ENCODE results near the gene LRRC46. TPM values are rescaled to one million over a fixed set of nuclear protein-coding genes. Genes with fewer than 3 reads are reported as not detected.

LRRC46 gene
- total and polyA plus RNA-seq, 9 of the 15 experiments (the other 6 are each of a cell fraction or from before 2014, with no cell fraction given), result 0.39 to 1.4 (median 0.53) TPM; not detected in 1

DNA sequence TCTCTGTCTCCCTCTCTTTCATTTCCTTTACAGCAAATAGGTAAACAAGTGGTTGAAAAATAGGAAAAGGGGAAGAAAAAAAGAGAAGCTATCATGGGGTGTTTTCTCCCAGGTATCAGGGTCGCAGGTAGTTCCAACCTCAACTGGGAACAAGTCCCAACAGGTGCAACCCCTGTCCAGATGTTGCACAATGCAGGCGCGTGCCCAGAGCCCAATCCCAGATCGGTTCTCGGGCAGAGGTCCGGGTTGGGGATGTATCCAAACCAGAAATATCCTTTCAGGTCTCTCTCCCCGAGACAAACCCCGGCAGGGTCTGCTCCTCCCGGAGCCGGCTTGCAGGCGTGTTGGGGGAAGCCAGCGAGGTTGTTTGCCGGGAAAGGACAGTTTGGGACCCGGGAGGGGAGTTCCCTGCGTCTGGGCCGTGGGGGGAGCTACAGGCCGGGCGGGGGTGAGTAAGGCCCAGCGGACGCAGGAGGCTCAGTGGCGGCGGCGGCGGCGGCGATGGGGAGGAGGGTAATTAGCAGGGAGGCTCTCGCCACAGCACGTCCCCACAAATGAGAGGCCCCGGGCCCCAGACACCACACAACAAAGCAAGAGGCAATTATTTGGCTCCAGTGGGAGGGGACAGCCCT lies 40.7 kb downstream of the LRRC46 start:
- Histone ChIP-seq H2AFZ (ENCODE audit: low read depth, low read length) (no peak overlapping the region), H3K9me1 (ENCODE audit: control insufficient read depth, insufficient read depth, low read length) (no peaks in the 10 kb centered on the region), H3K4me3 (no peak overlapping the region), H4K20me1 (replicated peaks; ENCODE audit: control insufficient read depth, insufficient read depth, low read length) (no peaks in the 10 kb centered on the region), H3K27ac (ENCODE audit: extremely low read depth, low read depth, low read length) (no peak overlapping the region), H3K27me3 (ENCODE audit: control insufficient read depth in 2 of 2, insufficient read depth in 2 of 2, low read length in 2 of 2) (no peaks in the 10 kb centered on the region), H3K9me3 (replicated peaks; ENCODE audit: control insufficient read depth, insufficient read depth, low read depth, low read length) (no peaks in the 10 kb centered on the region), H3K79me2 (ENCODE audit: control insufficient read depth, insufficient read depth, low read length) (no peaks in the 10 kb centered on the region), H3K36me3 (ENCODE audit: control insufficient read depth, insufficient read depth, low read length) (no peaks in the 10 kb centered on the region), H3K9ac (ENCODE audit: insufficient read depth in 1 of 2, low read depth in 2 of 2, low read length in 2 of 2) (peak overlapping the region in 1 of 2 experiments; percentile 74; a peak in 1 of 4 replicates), H3K4me1 (replicated peaks in 1 of 2; ENCODE audit: control insufficient read depth in 2 of 2, insufficient read depth in 2 of 2, low read length in 2 of 2) (peaks cover 47 to 55% of the 10 kb centered on the region in 2 experiments), H3K4me2 (ENCODE audit: insufficient read depth, low read length) (no peak overlapping the region)
- DNase-seq (ENCODE audit: extremely low read depth in 1 of 4, low spot score in 3 of 4), result no peak
- no peak for ATAC-seq
- POLR2A ChIA-PET, result interaction anchor here (0.6 to 1.6 kb wide), 2 partner anchors 13 to 222 kb away, joined by 3 to 6 read pairs; partner anchors contain the start of gene KPNB1
- FAIRE-seq, result no peak
- in situ Hi-C loops (cut with MboI) (no loop called here), intact Hi-C loops (cut with micrococcal nuclease) (no loop called here)
- WGBS (ENCODE audit: insufficient coverage, low coverage, missing lambda C conversion rate), result 55% methylated on average over 20 of the region's 29 CpGs
- BruUV-seq (replicated peaks), result no TSS peak
- CTCF ChIA-PET (ENCODE audit: low intra/inter-chr PET ratio), result no interaction called here
- TF ChIP-seq STAT5B (CRISPR knock-in tag; IDR thresholded peaks at IDR 0.05) (no peak), ZNF707 (CRISPR knock-in tag; conservative IDR thresholded peaks at IDR 0.05) (no peak), MIER1 (IDR thresholded peaks at IDR 0.05; ENCODE audit: low read depth) (no peak), ZKSCAN8 (CRISPR knock-in tag; IDR thresholded peaks at IDR 0.05) (peak; percentile 44; the same call in 1 of the 2 replicates), ATF4 (CRISPR knock-in tag; IDR thresholded peaks at IDR 0.05) (no peak), POLR3G (IDR thresholded peaks at IDR 0.05; ENCODE audit: extremely low read depth, insufficient read length, insufficient replicate concordance) (no peak), KDM2B (CRISPR knock-in tag; IDR thresholded peaks at IDR 0.05) (no peak), HES1 (IDR thresholded peaks at IDR 0.05; ENCODE audit: low read depth) (no peak), ZNF280A (IDR thresholded peaks at IDR 0.05; ENCODE audit: low read depth, partially characterized antibody) (no peak), ZBTB33 (CRISPR knock-in tag; IDR thresholded peaks at IDR 0.05) (peak; percentile 68; the same call in 1 of the 2 replicates), PML (IDR thresholded peaks at IDR 0.05; ENCODE audit: low read length) (no peak), ZNF12 (CRISPR knock-in tag; IDR thresholded peaks at IDR 0.05) (no peak), ZNF507 (tag; conservative IDR thresholded peaks at IDR 0.05) (no peak), ZNF253 (CRISPR knock-in tag; conservative IDR thresholded peaks at IDR 0.05) (no peak)
- TF ChIP-seq, protein P1, sequence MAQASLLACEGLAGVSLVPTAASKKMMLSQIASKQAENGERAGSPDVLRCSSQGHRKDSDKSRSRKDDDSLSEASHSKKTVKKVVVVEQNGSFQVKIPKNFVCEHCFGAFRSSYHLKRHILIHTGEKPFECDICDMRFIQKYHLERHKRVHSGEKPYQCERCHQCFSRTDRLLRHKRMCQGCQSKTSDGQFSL (CRISPR knock-in tag; IDR thresholded peaks at IDR 0.05), result 0 out of 2 replicates have a peak, but pooled peaks have one; percentile 22
- TF ChIP-seq, protein P1 (tag; IDR thresholded peaks at IDR 0.05), result no peak
